Prostate gland (tissue), 2 donors: ENCODE results near the gene FAM120B.
"Not testable (repeated sequence)": the region's sequence is repeated elsewhere in the genome, so short reads cannot be mapped to it uniquely, and the experiment has no call there.

ENCODE experiments used
- CTCF ChIP-seq, 4 experiments: fragments of 200-600 bp in 2 of 4; fragments of 450-650 bp in 2 of 4; sonication (generic) in 2 of 4; IDR thresholded peaks; 1 replicate in 3 of 4; 2 replicates in 1 of 4; pipeline ENCODE4 v1.5.1; 2016 to 2019; ENCODE audit warnings: antibody characterized with exemption in 4 of 4, mild to moderate bottlenecking in 2 of 4, moderate library complexity in 2 of 4
- POLR2A ChIP-seq: fragments of 450-650 bp; IDR thresholded peaks from one replicate; pipeline ENCODE4 v1.6.1; 2016; ENCODE audit warnings: antibody characterized with exemption, mild to moderate bottlenecking
- POLR2AphosphoS5 ChIP-seq: sonication (generic); formaldehyde crosslinking; IDR thresholded peaks from one replicate; pipeline ENCODE4 v1.6.1; 2017; ENCODE audit warnings: antibody characterized with exemption

GRCh38 chr6:170409746-170410145 lies 103.2 kb downstream of the FAM120B start:
- TF ChIP-seq CTCF (IDR thresholded peaks at IDR 0.05); POLR2A; POLR2AphosphoS5: not testable (repeated sequence)
